GM21390 (cell line): ENCODE measurements around the gene KNCN.

ENCODE experiments used
- ATAC-seq: cut with Tn5 transposase; IDR thresholded peaks from one replicate; pipeline ENCODE4 v1.9.1; 2021; ENCODE audit not compliant: unreplicated experiment

KNCN gene

GRCh38 chr1:46569116-46569515 lies 17.7 kb upstream of the KNCN start:
- no peak for ATAC-seq

- ATAC-seq: no peak
Observed at GRCh38 chr1:46568461-46568891, 17.0 kb upstream of the KNCN start.

- no peak for ATAC-seq
Observed at GRCh38 chr1:46563341-46563740, 11.9 kb upstream of the KNCN start.

DNA sequence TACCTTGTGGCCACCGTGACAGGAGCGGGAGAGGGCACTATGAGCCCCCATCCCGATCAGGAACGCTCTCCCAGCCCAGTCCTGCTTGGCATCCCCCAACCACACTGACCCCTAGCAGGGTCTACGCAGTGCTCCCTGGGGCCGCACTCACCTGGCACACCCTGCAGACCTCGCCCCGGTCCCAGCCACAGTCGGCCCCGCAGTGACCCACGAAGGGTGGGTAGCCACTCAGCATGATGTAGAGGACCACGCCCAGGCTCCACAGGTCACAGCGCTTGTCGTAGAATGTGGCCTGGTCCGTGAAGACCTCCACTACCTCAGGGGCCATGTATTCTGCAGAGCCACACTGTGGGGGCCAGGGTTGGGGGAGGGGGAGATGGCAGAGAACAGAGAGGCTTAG lies 11.1 kb upstream of the KNCN start:
- no peak for ATAC-seq

DNA sequence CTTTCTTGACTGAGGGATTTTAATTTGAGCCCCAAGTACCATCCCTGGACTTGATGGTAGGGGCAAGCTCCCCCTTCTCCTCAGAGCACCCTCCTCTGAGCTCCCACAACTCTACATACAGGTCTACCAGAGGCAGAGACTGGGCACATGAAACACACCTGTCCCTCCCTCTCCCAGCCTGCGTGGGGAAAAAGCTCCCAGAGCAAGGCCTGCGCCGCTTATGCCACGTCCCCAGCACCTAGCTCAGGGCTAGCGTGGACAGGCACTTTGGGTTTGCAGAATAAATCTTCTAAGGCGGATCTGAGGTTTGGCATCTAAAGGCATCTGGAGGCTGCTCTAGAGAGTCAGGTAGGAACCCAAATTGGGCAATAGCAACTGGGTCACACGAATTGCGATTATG lies 7.5 kb upstream of the KNCN start:
- no peak for ATAC-seq

DNA sequence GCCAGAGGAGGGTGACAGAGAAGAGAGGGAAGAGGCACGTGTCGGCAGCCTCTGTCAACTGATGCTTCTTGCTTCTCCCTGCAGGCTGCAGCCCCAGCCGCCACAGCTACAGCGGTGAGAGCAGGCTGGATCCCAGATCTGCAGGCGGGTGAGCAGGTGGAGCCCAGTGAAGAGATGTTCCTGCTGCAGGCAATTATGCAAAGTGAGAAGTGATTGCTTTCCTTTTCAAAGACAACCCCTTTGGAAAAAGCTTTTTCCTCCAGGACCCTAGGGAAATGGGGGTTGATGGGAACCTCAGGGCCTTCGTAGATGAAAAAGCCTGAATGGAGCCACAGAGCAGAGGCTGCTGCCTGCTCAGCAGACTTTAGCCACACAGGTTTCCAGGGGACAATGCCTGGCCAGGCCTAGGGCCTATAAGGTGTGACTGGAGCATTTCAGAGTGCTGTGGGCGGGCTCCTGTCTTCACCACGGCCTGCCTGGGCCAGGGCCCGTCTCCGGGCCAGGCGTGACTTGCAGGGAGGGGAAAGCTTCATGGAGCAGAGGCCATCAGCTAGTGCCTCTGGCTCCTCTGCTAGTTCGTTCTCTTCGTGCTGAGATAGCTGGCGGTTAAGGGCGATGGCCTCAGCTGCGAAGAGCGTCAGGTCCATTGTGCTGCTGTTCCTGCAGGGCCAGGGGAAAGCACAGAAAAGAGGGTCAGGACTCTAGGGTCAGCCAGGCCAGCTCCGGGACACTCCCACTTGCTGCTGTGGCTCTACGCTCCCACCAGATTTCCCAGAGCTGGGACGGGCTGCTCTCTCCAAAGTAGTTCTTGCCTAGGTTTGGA lies 6.9 kb upstream of the KNCN start:
- no peak for ATAC-seq

GRCh38 chr1:46557403-46557802 lies 6.0 kb upstream of the KNCN start:
- no peak for ATAC-seq

GRCh38 chr1:46556822-46557221 lies 5.4 kb upstream of the KNCN start:
- no peak for ATAC-seq

- no peak for ATAC-seq
Observed at GRCh38 chr1:46555826-46556619, 4.6 kb upstream of the KNCN start.

DNA sequence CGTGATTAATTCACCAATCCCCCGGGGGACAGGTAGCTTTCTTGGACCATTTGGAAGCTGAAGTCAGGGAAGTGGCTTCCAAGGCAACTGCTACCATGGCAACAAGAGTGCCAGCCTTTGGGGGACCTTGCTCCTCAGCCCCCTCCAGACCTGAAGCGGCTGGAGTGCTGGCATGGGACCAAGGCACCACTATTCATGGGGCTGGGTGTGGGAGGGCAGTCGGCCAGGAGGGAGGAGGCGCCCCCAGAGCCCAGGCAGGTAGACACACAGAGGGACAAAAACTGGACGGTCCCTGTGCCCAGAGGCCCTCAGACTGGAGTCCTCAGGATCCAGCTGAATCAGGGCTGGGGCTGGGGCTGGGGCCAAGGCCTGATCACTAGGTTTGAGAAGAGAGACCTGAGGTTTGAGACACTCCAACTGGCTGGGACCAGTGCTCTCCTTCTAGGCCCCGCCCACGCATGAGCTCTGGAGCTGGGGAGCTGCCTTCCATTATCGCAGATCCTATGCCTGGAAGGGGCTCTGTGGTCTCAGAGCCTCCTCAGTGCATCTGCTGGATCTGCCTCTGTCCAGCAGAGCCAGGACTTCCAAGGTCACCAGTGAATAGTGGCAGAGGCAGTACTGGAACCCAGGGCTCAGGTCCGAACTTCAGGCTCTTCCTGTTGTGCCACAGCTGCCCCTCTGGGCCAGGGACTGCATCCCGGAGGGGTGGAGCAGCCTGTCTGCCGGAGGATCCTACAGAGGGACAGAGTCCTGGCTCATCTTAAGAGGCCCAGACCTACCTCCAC lies 3.3 kb upstream of the KNCN start:
- ATAC-seq: no peak

- no peak for ATAC-seq
Observed at GRCh38 chr1:46554236-46554596, 2.8 kb upstream of the KNCN start.

DNA sequence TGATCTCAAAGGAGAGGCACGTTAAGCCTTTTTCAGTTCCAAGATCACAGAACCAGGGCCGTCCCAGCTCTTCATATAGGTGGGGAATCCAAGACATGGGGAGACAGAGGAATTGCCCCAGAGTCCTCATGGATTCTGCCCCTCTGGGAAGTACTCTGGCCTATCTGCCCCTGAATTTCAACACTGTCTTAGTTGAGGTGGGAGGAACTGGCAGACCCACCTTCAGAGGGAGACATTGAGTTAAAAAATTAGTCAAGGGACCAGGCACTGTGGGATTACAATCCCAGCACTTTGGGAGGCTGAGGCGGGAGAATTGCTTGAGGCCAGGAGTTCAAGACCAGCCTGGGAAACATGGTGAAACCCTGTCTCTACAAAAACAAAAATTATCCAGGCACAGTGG lies 2.1 kb upstream of the KNCN start:
- ATAC-seq: no peak

GRCh38 chr1:46552357-46553237 lies 1.1 kb upstream of the KNCN start:
- no peak for ATAC-seq

DNA sequence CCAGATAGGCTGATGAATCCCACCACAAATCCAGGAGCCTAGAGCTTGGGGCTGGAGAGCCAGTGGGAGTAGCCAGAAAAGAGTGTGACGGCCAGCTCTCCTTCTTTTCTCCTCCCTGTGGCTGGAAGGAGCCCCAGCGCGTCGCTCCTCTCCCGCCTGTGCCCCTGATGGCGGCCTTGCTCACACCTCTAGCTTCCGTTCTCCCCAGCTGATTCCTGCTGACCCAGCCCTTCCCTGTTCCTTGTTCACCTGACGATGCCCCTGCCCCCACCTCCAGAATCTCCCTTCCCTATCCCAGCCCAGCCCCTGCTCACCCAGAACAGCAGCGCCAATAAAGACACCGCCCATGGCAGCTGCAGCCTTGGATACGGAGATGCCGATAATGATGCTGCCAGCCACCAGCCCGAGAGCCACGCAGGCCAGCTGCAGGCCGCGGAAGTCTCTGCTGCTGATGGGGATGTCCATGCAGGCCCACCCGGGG lies 656 bp downstream of the KNCN start:
- ATAC-seq: no peak

- no peak for ATAC-seq
Observed at GRCh38 chr1:46549697-46550681, 1.5 kb downstream of the KNCN start.

DNA sequence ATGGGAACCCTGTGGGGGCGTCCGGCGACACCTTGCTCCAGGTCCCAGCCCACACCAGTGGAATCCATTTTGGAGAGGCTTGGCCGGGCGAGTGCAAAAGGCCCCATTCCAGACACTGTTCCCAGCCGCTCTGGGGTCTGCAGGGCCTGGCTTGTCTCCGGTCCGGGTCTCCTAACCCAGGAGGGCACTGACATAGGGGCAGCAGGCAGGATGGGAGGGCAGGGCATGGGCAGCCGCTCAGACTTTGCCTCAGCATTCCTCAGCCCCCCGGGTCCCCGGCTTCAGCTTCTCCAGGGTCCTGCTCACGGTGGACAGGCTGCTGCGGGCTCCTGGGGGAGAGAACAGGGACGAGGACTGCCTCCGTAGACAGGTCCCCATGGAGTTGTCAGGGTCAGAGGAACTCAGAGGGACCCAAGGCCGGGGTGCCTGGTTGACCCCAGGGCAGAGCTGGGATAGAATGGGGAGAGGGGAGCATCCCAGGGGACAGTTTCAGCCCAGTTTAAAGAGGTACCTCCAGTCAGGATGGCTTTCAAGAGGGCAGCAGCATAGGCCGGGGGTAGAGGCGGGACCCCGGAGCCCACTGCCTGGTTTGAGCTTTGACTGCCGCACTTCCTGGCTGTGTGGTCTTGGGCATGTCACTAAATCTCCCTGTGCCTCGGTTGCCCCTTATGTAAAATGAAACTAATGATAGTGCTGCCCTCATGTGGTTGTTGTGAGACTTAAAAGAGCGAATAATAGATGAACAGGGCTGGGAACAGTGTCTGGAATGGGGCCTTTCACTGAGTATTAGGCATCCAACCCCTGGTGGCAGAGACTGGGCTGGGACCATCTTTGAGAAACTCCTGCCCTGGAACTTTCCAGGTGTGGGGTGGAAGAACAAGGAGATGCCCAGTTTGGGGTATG lies 3.7 kb downstream of the KNCN start:
- ATAC-seq: no peak

DNA sequence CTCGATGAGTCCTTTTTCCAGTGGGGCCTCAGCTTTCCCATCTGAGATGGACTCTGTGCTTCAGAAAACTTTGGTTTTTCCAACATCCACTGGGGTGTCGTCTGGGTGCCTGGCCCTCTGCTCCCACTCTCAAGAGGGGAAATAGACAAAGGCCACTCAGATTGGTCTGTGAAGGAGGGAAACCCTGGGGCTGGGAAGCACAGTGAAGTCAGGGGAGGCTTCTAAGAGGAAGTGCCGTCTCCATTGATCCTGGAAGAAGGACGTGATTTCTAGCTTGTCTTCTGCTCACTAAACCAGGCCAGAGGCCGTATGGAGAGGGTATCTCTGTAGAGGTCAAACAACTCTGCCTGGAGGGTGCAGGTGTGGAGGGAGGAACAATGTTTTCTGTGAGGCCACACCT lies 5.2 kb downstream of the KNCN start:
- no peak for ATAC-seq

GRCh38 chr1:46545784-46546183 lies 5.7 kb downstream of the KNCN start:
- ATAC-seq: no peak
